Stimulated activated effector memory CD8-positive, alpha-beta T cell treated with anti-CD3 and anti-CD28 coated beads, Interleukin-12 subunit alpha, Interleukin-12 subunit beta, amount 100 ng/mL, for 72 hours (primary cell): Measurements from ENCODE around the gene TESK2.
A peak's percentile ranks its signal among the peaks of the same experiment; 100 is the strongest.

ENCODE experiments used
- ATAC-seq: fragments of 150-1000 bp; cut with Tn5 transposase; 2 replicates; pipeline ENCODE4 v1.10.0; 2021
- DNase-seq, 2 donors: peaks; one replicate each; pipeline ENCODE4 v3.0.0; 2021 to 2022; ENCODE audit warnings: low spot score in 2 of 2
- H3K27ac Mint-ChIP-seq: one replicate; pipeline ENCODE4 v1.8.0; 2022; ENCODE audit warnings: mild to moderate bottlenecking, mixed read lengths
- H3K36me3 Mint-ChIP-seq: one replicate; pipeline ENCODE4 v1.8.0; 2022; ENCODE audit warnings: mild to moderate bottlenecking, mixed read lengths
- H3K4me1 Mint-ChIP-seq: one replicate; pipeline ENCODE4 v1.8.0; 2022; ENCODE audit warnings: mixed read lengths
- H3K4me3 Mint-ChIP-seq: one replicate; pipeline ENCODE4 v1.8.0; 2022; ENCODE audit warnings: mild to moderate bottlenecking, mixed read lengths
- H3K9me3 Mint-ChIP-seq: one replicate; pipeline ENCODE4 v1.8.0; 2022; ENCODE audit warnings: mixed read lengths

Gene TESK2

DNA sequence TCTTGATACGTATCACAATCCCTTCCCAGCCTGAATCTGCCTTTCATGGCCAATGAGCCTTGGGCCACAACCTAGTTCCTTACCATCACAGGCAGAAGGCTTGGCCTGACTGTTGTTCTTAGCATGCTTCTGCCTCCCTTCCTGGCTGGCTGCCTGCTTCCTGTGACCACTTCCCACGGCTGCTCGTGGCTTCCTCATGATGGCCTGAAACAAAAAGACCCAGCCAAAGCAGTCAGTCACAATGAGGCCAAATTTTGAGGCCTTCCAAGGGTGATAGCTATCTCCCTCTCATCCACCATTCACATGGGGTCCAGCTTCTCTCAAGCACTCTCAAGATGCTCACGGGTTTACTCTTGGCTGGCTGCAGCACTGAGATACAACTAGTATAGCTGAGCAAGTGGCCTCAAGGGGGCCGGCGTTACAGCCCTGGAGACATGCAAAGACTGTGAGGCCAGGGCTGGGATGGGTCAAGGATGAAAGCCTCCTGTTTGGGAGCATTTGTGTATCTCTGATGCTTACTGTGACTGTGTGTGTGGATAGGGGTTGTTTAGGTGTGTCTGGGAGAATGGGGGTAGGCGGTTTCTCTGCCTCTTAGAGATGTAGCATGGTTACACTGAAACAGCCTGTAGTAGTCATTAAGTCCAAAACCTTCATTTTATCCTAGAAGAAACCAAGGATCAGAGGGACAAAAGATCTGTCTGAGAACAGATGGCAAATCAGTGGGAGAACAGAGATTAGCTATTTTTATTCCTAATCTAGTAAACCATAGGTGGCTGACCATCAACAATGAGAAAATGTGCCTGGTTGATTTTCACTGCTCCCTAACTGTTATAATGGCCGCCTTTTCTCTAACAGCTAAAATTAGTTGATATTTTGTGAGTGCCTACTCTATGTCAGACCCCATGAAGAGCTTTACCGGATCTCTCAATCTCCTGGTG is 156.4 kb downstream of the TESK2 start:
- Mint-ChIP-seq H3K9me3 (no peaks in the 10 kb centered on the region), H3K4me3 (no peak overlapping the region), H3K36me3 (peaks cover 40% of the 10 kb centered on the region), H3K27ac (peak overlapping the region; percentile 71), H3K4me1 (peaks cover 48% of the 10 kb centered on the region)
- ATAC-seq, result no peak
- no peak for DNase-seq

DNA sequence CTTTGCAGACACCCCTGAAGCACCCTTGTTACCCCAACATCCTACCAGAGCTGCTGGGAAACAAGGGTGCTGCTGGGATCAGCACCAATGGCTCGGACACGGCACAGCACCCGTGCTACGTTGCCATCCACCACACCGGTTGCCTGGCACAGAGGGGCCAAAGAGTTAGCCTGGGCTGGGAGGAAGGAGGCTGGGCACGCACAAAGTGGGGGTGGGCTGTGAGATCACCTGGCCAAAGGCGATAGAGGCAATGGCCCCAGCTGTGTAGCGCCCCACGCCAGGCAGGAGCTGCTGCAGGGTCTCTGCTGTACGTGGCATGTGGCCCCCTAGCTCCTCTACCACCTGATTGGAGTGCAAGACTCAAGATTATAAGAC is 158.6 kb downstream of the TESK2 start:
- Mint-ChIP-seq H3K9me3 (no peaks in the 10 kb centered on the region), H3K4me3 (no peak overlapping the region), H3K27ac (no peak overlapping the region), H3K36me3 (peaks cover 34% of the 10 kb centered on the region), H3K4me1 (peaks cover 39% of the 10 kb centered on the region)
- DNase-seq (no peak), ATAC-seq (no peak)

DNA sequence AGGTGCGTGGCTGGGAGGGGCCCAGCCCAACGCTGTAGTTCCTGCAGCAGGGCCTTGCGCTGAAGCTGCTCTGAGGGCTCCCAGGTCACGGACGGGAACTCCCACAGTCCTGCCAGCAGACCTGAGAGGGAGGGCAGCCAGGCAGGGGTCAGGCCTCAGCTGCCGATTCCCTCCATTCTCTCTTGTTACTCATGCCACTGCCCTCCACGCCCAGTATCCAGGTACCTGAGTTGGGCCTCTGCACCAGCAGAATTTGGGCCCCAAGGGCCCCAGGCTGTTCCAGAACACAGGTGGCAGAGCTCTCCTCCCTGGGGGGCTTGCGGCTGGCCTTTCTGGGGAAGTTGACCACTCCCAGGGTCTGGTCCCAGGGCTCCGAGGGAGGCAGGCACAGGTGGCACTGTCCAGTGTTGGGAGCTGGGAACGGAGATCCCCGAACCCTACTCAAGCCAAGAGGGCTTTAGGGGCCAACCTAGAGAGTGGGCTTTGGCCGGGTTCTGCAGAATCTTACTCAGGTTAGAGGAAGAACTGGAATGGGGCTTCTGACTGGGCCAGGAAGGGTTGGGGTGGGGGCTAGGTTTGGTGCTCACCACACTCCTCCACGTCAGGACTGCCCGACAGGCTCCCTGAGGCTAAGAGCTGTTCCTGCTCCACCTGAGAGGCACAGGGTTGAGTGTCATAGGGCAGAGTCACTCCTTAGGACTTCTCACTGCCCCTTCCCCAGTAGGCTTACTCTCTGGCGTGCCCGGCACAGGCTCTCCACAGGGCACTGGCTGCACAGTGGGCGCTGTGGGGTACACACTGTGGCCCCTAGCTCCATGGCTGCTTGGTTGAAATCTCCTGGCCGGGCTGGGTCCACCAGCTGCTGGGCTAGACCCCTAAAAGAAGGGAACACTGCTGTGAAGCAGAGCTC is 159.3 kb downstream of the TESK2 start:
- DNase-seq (no peak), ATAC-seq (no peak)
- Mint-ChIP-seq H3K27ac (no peak overlapping the region), H3K4me3 (no peak overlapping the region), H3K4me1 (peaks cover 34% of the 10 kb centered on the region), H3K9me3 (no peaks in the 10 kb centered on the region), H3K36me3 (peaks cover 34% of the 10 kb centered on the region)

- DNase-seq, result no peak
- H3K27ac Mint-ChIP-seq, result no peak overlapping the region
- H3K36me3 Mint-ChIP-seq, result peaks cover 34% of the 10 kb centered on the region
- no peak for ATAC-seq
- H3K4me3 Mint-ChIP-seq, result no peak overlapping the region
- H3K4me1 Mint-ChIP-seq, result peaks cover 18% of the 10 kb centered on the region
- H3K9me3 Mint-ChIP-seq, result no peaks in the 10 kb centered on the region
Observed at GRCh38 chr1:45329445-45329844, 161.5 kb downstream of the TESK2 start.

DNA sequence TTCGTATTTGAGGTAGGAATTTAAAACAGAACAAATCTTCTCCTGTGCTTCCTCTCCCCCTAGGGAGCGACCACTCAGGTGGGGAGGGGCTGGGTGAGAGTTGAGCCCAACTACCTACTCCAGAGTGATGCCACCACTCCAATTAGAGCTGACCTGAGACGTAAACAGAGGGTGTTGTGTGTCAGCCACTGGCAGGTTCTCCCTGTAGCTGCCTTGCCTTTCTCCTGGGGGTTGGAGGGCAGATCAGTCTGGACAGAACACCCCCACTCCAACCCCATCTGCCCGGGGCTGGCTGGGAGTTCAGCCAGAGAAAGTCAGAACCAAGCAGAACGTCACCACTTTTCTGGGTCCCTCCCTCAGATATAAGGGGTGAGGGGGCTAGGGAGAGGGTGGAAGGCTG is 162.3 kb downstream of the TESK2 start:
- DNase-seq (no peak), ATAC-seq (no peak)
- Mint-ChIP-seq H3K27ac (no peak overlapping the region), H3K4me3 (peak overlapping the region; percentile 74), H3K4me1 (peaks cover 13% of the 10 kb centered on the region), H3K9me3 (no peaks in the 10 kb centered on the region), H3K36me3 (peaks cover 34% of the 10 kb centered on the region)

DNA sequence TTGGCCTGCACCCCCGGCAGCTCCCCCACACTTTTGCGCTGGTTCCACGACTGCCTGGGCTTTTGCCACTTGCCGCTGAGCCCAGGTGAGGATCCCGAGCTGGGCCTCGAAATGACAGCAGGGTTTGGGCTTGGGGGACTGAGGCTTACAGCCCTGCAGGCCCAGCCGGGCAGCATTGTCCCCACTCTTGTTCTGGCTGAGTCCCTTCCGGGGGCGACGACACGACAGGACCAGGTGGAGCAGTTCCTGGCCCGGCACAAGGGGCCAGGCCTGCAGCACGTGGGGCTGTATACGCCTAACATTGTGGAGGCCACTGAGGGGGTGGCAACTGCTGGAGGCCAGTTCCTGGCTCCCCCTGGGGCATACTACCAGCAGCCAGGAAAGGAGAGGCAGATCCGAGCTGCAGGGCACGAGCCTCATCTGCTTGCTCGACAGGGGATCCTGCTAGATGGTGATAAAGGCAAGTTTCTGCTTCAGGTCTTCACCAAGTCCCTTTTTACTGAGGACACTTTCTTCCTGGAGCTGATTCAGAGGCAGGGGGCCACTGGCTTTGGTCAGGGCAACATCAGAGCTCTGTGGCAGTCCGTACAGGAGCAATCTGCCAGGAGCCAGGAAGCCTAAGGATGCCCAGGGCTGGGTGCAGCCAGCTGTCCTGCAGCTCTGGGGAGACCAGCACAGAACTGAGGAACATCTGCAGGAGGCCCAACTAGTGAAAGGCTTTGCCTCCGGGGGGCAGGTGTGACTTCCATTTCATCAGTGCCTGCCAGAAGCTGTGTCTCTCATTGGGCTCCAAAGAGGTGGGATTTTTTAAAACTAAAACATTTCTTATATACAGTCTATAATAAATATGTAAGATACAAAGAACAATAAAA is 163.1 kb downstream of the TESK2 start:
- DNase-seq, result no peak
- Mint-ChIP-seq H3K36me3 (peaks cover 29% of the 10 kb centered on the region), H3K9me3 (no peaks in the 10 kb centered on the region), H3K4me1 (peaks cover 13% of the 10 kb centered on the region), H3K27ac (peak overlapping the region; percentile 58), H3K4me3 (peak overlapping the region; percentile 74)
- peak; percentile 22 for ATAC-seq

- Mint-ChIP-seq H3K4me3 (peak within 1 kb of the TSS; percentile 74), H3K4me1 (peaks cover 13% of the 10 kb centered on the region), H3K36me3 (peaks cover 29% of the 10 kb centered on the region), H3K27ac (peak within 1 kb of the TSS; percentile 58), H3K9me3 (no peaks in the 10 kb centered on the region)
- ATAC-seq (peak; percentile 89), DNase-seq (peak; percentile 37 to 80)
Observed at GRCh38 chr1:45326627-45327623, 164.0 kb downstream of the TESK2 start, which contains the start of gene HPDL. Gene HPDL (plus strand): TSS chr1:45326895. CDS start chr1:45327149, 254 bp downstream.

- peaks cover 13% of the 10 kb centered on the region for H3K4me1 Mint-ChIP-seq
- H3K36me3 Mint-ChIP-seq, result peaks cover 29% of the 10 kb centered on the region
- H3K9me3 Mint-ChIP-seq, result no peaks in the 10 kb centered on the region
- H3K27ac Mint-ChIP-seq, result peak overlapping the region; percentile 58
- ATAC-seq (no peak), DNase-seq (no peak)
- peak overlapping the region; percentile 74 for H3K4me3 Mint-ChIP-seq
Observed at GRCh38 chr1:45325851-45326506, 165.0 kb downstream of the TESK2 start.

DNA sequence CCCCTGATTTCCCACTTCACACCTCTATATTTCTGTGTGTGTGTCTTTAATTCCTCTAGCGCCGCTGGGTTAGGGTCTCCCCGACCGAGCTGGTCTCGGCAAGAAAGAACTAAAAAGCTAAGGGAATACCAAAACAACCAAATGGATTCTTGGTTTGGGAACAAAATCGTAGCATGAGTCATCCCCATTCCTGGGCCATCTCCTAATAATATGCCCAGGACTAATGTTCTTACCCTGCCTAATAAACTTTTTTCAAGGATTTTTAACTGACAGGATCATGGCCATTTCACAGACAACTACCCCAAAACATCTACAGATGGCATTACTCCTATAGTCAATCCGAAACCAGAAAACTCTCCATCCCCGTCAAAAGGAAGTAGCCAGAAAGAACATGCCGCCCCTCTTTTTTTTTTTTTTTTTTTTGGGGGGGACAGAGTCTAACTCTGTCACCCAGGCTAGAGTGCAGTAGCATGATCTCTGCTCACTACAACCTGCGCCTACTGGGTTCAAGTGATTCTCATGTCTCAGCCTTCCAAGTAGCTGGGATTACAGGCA is 168.4 kb downstream of the TESK2 start:
- no peak for DNase-seq
- peaks cover 2% of the 10 kb centered on the region for H3K36me3 Mint-ChIP-seq
- H3K4me1 Mint-ChIP-seq, result peaks cover under 1% of the 10 kb centered on the region
- no peak for ATAC-seq
- H3K27ac Mint-ChIP-seq, result no peak overlapping the region
- no peak overlapping the region for H3K4me3 Mint-ChIP-seq
- H3K9me3 Mint-ChIP-seq, result no peaks in the 10 kb centered on the region

GRCh38 chr1:45321444-45321843 is 169.5 kb downstream of the TESK2 start:
- H3K9me3 Mint-ChIP-seq, result no peaks in the 10 kb centered on the region
- ATAC-seq (no peak), DNase-seq (no peak)
- no peak overlapping the region for H3K27ac Mint-ChIP-seq
- H3K4me3 Mint-ChIP-seq, result no peak overlapping the region
- no peaks in the 10 kb centered on the region for H3K36me3 Mint-ChIP-seq
- no peaks in the 10 kb centered on the region for H3K4me1 Mint-ChIP-seq

DNA sequence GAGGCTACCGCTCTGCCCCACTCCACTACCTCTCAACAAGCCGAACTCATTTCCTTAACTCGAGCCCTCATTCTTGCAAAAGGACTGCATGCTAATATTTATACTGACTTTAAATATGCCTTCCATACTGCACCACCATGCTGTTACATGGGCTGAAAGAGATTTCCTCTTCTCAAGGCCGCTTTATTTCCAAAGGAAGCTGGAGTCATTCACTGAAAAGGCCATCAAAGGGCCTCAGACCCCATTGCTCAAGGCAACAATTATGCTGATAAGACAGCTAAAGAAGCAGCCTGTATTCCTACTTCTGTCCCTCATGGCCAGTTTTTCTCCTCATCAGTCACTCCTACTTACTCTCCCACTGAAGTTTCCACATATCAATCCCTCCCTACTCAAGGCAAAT is 171.2 kb downstream of the TESK2 start:
- DNase-seq, result no peak

GRCh38 chr1:45317166-45317565 is 173.8 kb downstream of the TESK2 start:
- no peak overlapping the region for H3K27ac Mint-ChIP-seq
- no peak for DNase-seq
- no peak overlapping the region for H3K4me3 Mint-ChIP-seq
- no peaks in the 10 kb centered on the region for H3K9me3 Mint-ChIP-seq
- H3K4me1 Mint-ChIP-seq, result no peaks in the 10 kb centered on the region
- ATAC-seq, result no peak
- no peaks in the 10 kb centered on the region for H3K36me3 Mint-ChIP-seq

More for the DNA sequence above, 171.2 kb downstream of the TESK2 start:
- no peak overlapping the region for H3K27ac Mint-ChIP-seq
- no peaks in the 10 kb centered on the region for H3K36me3 Mint-ChIP-seq
- ATAC-seq, result no peak
- no peaks in the 10 kb centered on the region for H3K9me3 Mint-ChIP-seq
- no peak overlapping the region for H3K4me3 Mint-ChIP-seq
- H3K4me1 Mint-ChIP-seq, result no peaks in the 10 kb centered on the region

- Mint-ChIP-seq H3K4me1 (no peaks in the 10 kb centered on the region), H3K9me3 (no peaks in the 10 kb centered on the region), H3K4me3 (no peak overlapping the region), H3K36me3 (no peaks in the 10 kb centered on the region), H3K27ac (no peak overlapping the region)
- DNase-seq (no peak), ATAC-seq (no peak)
Observed at GRCh38 chr1:45314266-45314665, 176.7 kb downstream of the TESK2 start.
